IPS-18c (cell line): ENCODE results near the gene PLSCR3.

Experiments
- H3K4me3 ChIP-seq: 2 replicates; pipeline ENCODE4 v1.7.0; 2013; ENCODE audit warnings: low read depth, mild to moderate bottlenecking, low read length, moderate library complexity; ENCODE audit not compliant: insufficient read depth
- H3K9me3 ChIP-seq: one replicate; pipeline ENCODE4 v1.6.1; 2013; ENCODE audit warnings: mild to moderate bottlenecking, low read length, moderate library complexity; ENCODE audit not compliant: control insufficient read depth, insufficient read depth

The PLSCR3 gene

GRCh38 chr17:7393613-7394451, 493 bp downstream of the PLSCR3 start:
- H3K9me3 ChIP-seq = no peaks in the 10 kb centered on the region
- H3K4me3 ChIP-seq = peak overlapping the region; percentile 84

GRCh38 chr17:7392696-7393612, 1.4 kb downstream of the PLSCR3 start:
- H3K9me3 ChIP-seq = no peaks in the 10 kb centered on the region
- peak overlapping the region; percentile 84; the same call in 1 of the 2 replicates for H3K4me3 ChIP-seq

DNA sequence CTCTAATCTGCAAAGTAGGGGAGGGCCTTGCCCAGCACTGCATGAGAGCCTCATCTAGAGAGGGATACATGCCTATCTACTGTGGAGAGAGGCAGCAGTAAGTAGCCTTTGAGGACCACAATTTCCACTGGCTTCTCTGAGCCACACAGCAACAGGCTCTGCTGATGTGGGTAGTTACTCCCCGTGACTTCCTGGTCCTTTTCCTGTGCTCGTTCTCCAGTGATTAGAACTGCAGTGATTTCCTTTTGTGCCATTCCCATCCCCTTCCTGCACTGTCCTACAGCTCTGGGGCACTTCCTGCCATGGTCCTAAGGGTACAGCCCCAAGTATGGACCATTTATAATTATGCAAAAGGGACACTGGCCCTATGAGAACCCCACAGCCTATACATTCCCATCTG, 3.0 kb downstream of the PLSCR3 start:
- Histone ChIP-seq H3K9me3 (no peaks in the 10 kb centered on the region), H3K4me3 (no peak overlapping the region)

- Histone ChIP-seq H3K9me3 (no peaks in the 10 kb centered on the region), H3K4me3 (no peak overlapping the region)
Measured at GRCh38 chr17:7389924-7390910, 4.1 kb downstream of the PLSCR3 start.

GRCh38 chr17:7388856-7389255, 5.5 kb downstream of the PLSCR3 start:
- H3K9me3 ChIP-seq = peaks cover 2% of the 10 kb centered on the region
- H3K4me3 ChIP-seq = no peak overlapping the region

GRCh38 chr17:7384489-7385081, 9.7 kb downstream of the PLSCR3 start:
- peaks cover 4% of the 10 kb centered on the region for H3K9me3 ChIP-seq
- H3K4me3 ChIP-seq = peak overlapping the region; percentile 55

GRCh38 chr17:7383742-7384488, 10.4 kb downstream of the PLSCR3 start:
- Histone ChIP-seq H3K9me3 (peaks cover 5% of the 10 kb centered on the region), H3K4me3 (peak overlapping the region; percentile 55)

GRCh38 chr17:7383371-7383741, 11.0 kb downstream of the PLSCR3 start:
- Histone ChIP-seq H3K9me3 (peaks cover 5% of the 10 kb centered on the region), H3K4me3 (peak overlapping the region; percentile 55; the same call in 1 of the 2 replicates)

DNA sequence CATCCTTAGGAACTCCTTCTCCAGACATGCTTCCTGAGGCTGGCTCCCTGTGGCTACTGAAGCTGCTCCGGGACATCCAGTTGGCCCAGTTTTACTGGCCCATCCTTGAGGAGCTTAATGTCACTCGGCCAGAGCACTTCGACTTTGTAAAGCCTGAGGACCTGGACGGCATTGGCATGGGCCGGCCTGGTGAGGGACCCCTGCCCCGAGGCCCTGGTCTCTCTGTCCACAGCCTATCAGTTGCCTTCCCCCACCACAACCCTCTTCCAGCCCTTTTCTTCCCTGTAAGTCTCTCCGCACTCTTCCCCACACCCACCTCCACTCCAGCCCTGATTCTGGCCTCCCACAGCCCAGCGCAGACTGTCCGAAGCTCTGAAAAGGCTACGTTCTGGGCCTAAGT, 11.4 kb downstream of the PLSCR3 start:
- no peak overlapping the region for H3K4me3 ChIP-seq

DNA sequence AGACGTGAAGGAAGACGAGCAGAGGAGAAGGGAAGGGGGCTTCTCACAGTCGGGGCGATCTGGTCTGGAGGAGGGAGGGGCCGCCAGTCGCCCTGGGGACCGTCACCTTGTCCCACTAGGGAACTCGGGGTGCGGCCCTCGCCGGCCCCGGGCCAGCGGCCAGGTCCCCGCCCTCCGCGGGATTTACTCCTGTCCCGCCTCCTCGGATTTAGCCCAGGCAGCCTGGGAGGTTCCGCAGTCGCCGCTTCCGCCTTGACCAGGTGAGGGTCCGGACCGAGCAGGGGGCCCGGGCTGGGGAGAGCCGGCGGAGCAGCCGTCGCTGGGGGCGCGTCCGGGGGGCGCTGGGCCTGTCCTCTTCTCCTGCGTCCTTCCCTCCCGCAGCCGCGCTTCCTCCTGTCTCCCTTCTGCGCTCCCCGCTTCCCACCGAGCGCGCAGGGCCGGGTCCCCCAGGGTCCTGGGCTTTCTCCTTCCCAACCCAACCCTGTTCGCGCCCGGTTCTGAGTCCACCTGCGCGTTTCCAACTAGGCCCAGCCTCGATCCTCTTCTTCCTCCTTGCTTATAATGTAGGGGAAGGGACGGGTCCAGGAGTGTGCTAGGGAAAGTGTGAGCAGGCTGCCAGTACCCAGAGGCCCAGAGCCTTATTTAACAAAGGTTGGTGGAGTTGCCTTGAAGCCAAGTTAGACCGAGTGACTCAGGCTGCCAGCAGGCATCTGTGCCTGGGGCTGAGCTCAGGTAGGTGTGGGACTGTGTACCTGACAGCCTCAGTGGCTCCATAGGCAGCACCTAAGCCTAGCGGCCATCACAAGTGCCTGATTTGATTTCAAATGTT, 13.3 kb downstream of the PLSCR3 start, which contains the start of gene TNK1:
TSS of gene TNK1 (plus strand) at position 235 of the 829 bp plus-strand sequence. CDS start 1,838 bp downstream, outside the sequence.
- H3K4me3 ChIP-seq = peak within 1 kb of the TSS; percentile 65
- H3K9me3 ChIP-seq = peaks cover 5% of the 10 kb centered on the region

More for the DNA sequence above, 11.4 kb downstream of the PLSCR3 start:
- peaks cover 5% of the 10 kb centered on the region for H3K9me3 ChIP-seq

GRCh38 chr17:7380321-7380720, 14.0 kb downstream of the PLSCR3 start:
- peaks cover 5% of the 10 kb centered on the region for H3K9me3 ChIP-seq
- H3K4me3 ChIP-seq = peak overlapping the region; percentile 65; the same call in 1 of the 2 replicates

DNA sequence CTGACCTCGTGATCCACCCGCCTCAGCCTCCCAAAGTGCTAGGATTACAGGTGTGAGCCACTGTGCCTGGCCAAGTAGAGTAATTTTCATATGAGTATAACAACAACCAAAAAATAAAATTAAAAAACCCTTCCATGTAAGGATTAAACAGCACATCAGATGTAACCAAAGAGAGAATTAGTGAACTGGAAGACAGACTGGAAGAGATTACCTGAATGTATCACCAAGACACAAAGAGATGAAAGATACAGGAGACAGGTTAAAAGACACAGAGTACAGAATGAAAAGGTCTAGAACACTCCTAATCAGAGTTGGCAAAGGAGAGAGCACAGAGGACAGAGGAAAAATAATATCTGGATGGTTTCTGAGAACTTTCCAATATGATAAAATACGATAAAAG, 15.2 kb downstream of the PLSCR3 start:
- peaks cover 4% of the 10 kb centered on the region for H3K9me3 ChIP-seq
- H3K4me3 ChIP-seq = no peak overlapping the region

DNA sequence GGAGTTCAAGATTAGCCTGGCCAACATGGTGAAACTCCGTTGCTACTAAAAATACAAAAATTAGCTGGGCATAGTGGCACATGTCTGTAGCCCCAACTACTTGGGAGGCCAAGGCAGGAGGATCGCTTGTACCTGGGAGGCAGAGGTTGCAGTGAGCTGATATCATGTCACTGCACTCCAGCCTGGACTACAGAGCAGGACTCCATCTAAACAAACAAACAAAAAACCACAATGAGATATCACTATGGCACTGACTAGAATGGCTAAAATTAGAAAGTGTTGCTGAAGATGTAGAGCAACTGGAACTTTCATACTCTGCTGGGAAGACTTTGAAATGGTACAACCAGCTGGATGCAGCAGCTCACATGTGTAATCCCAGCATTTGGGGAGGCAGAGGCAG, 20.0 kb downstream of the PLSCR3 start:
- no peak overlapping the region for H3K4me3 ChIP-seq
- H3K9me3 ChIP-seq = no peaks in the 10 kb centered on the region

- H3K4me3 ChIP-seq = no peak overlapping the region
- H3K9me3 ChIP-seq = no peaks in the 10 kb centered on the region
Measured at GRCh38 chr17:7370853-7371252, 23.5 kb downstream of the PLSCR3 start.

- Histone ChIP-seq H3K9me3 (no peaks in the 10 kb centered on the region), H3K4me3 (no peak overlapping the region)
Measured at GRCh38 chr17:7369825-7370224, 24.5 kb downstream of the PLSCR3 start.
